ENCODE data around the gene CETP.

Gene CETP

GRCh38 chr16:57029161-57030160 lies 67.7 kb downstream of the CETP start:
- no peak overlapping the region for H3K4me3 ChIP-seq (ENCODE audit: low read depth, low read length)
- TF ChIP-seq CTCF (conservative IDR thresholded peaks at IDR 0.05; ENCODE audit: low read depth, low read length) = no peak
- DNase-seq (ENCODE audit: low read depth) = peak; percentile 58

- H3K4me3 ChIP-seq (ENCODE audit: low read depth, low read length) = no peak overlapping the region
- DNase-seq (ENCODE audit: low read depth) = no peak
- TF ChIP-seq CTCF (conservative IDR thresholded peaks at IDR 0.05; ENCODE audit: low read depth, low read length) = no peak
These were observed 68.7 kb downstream of the CETP start for GRCh38 chr16:57030346-57030902.

GRCh38 chr16:57031156-57031555 lies 69.4 kb downstream of the CETP start:
- DNase-seq (ENCODE audit: low read depth) = no peak
- no peak for TF ChIP-seq CTCF (conservative IDR thresholded peaks at IDR 0.05; ENCODE audit: low read depth, low read length)
- no peak overlapping the region for H3K4me3 ChIP-seq (ENCODE audit: low read depth, low read length)

- no peak for TF ChIP-seq CTCF (conservative IDR thresholded peaks at IDR 0.05; ENCODE audit: low read depth, low read length)
- no peak overlapping the region for H3K4me3 ChIP-seq (ENCODE audit: low read depth, low read length)
- no peak for DNase-seq (ENCODE audit: low read depth)
These were observed 70.6 kb downstream of the CETP start for GRCh38 chr16:57032346-57032745.

GRCh38 chr16:57032931-57033330 lies 71.2 kb downstream of the CETP start:
- DNase-seq (ENCODE audit: low read depth) = no peak
- TF ChIP-seq CTCF (conservative IDR thresholded peaks at IDR 0.05; ENCODE audit: low read depth, low read length) = no peak
- H3K4me3 ChIP-seq (ENCODE audit: low read depth, low read length) = no peak overlapping the region
